NT2/D1 (cell line): ENCODE results near the gene KLHL11.

Experiments used
- SUZ12 ChIP-seq: IDR thresholded peaks from 2 replicates; pipeline ENCODE4 v1.6.1; 2011; ENCODE audit not compliant: insufficient read length, insufficient read depth; ENCODE audit errors: extremely low read depth
- YY1 ChIP-seq: IDR thresholded peaks from 2 replicates; pipeline ENCODE4 v1.6.1; 2011; ENCODE audit not compliant: insufficient read length, insufficient read depth
- ZNF274 ChIP-seq: IDR thresholded peaks from 2 replicates; pipeline ENCODE4 v1.6.1; 2011; ENCODE audit warnings: mild to moderate bottlenecking, low read depth, low read length

DNA sequence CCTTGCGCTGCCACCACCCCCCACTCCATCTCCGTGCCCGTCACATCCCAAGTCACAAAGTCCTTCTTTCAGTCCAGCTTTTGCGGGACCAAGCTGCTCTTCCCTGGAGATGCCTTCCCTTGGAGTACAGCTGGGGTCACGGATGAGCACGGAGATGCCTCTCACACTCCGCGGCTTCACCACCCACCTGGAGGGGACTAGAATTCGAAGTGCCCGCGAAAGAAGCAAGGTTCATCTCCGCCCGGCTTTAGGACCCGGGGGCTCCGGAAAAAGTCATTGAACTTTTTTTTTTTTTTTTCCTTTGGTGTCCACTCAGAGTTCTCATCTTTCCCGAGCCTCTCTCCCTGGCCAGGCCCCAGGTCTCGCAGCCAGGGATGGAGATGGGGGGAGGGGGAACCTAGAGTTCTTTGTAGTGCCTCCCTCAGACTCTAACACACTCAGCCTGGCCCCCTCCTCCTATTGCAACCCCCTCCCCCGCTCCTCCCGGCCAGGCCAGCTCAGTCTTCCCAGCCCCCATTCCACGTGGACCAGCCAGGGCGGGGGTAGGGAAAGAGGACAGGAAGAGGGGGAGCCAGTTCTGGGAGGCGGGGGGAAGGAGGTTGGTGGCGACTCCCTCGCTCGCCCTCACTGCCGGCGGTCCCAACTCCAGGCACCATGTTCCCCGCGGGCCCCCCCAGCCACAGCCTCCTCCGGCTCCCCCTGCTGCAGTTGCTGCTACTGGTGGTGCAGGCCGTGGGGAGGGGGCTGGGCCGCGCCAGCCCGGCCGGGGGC, 52.7 kb downstream of the KLHL11 start, which contains the start of gene FKBP10:
- no peak for TF ChIP-seq SUZ12
- TF ChIP-seq ZNF274: no peak
- no peak for TF ChIP-seq YY1
